GM12873 (cell line): ENCODE results near the gene SEC14L5.

Source experiments
- TF ChIP-seq, protein P1 (sequence below): IDR thresholded peaks from 2 replicates; pipeline ENCODE4 v1.5.1; 2012; ENCODE audit warnings: low read depth, mild to moderate bottlenecking, moderate library complexity, low read length, control low read depth; ENCODE audit not compliant: insufficient read depth; ENCODE audit errors: missing control alignments

The SEC14L5 gene

DNA sequence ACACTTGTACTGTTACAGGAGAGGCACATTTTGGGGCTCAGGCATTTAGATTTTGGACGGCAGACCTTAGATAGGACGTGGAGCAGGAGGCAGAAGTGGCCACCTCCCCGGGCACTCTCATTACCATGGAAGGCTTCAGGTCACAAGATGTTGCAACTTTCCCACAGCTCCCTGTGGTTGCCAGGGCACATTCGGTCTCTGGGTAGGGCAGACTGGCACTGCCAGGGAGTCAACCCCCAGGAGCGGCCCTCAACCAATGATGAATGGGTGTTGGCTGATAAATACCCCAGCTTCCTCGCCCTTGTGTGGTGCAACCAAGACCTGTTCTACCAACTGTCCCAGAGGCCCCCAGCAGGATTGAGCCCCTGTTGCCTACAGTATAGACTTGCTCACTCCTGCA lies 64.4 kb downstream of the SEC14L5 start:
- TF ChIP-seq, protein P1, sequence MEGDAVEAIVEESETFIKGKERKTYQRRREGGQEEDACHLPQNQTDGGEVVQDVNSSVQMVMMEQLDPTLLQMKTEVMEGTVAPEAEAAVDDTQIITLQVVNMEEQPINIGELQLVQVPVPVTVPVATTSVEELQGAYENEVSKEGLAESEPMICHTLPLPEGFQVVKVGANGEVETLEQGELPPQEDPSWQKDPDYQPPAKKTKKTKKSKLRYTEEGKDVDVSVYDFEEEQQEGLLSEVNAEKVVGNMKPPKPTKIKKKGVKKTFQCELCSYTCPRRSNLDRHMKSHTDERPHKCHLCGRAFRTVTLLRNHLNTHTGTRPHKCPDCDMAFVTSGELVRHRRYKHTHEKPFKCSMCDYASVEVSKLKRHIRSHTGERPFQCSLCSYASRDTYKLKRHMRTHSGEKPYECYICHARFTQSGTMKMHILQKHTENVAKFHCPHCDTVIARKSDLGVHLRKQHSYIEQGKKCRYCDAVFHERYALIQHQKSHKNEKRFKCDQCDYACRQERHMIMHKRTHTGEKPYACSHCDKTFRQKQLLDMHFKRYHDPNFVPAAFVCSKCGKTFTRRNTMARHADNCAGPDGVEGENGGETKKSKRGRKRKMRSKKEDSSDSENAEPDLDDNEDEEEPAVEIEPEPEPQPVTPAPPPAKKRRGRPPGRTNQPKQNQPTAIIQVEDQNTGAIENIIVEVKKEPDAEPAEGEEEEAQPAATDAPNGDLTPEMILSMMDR, result no peak

DNA sequence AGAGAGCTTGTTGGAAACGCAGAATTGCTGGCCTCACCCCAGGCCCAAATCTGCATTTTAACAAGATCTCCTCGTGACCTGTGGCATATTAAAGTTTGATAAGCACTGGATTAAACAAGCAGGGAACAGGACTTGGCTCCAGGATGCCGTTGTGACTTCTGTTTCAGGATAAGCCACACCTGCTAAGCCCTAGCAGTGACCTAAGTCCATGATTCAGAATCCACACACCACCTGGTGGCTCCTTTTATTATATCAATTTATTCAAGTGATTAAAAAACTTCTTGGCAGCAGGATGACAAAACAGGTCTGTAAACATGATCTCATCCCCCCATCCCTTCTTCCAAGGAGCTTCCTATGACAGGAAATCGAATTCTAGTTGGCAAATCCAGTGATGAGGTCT lies 66.5 kb downstream of the SEC14L5 start:
- TF ChIP-seq, protein P1, result no peak

DNA sequence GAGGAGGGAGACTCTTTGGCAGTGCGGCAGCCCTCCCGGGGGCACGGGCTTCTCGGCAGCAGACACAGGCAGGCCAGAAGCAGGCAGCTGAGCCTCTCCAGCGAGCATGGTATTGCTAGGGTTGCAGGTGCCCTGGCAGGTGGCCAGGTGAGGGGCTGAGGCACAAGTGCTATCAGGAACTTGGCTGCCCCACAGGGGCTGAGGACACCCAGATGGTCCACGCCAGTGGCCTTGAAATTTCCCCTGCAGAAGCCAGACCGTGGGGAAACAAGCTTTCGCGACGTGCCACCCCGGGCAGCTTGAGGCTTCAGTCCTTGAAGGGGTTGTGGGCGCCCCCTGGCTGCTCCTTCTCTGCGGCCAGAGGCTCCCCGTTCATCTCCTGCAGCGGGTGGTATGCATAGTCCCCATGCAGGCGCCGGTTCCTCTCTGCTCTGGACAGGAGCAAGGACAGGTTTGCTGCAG lies 67.1 kb downstream of the SEC14L5 start:
- TF ChIP-seq, protein P1, result peak; percentile 27

DNA sequence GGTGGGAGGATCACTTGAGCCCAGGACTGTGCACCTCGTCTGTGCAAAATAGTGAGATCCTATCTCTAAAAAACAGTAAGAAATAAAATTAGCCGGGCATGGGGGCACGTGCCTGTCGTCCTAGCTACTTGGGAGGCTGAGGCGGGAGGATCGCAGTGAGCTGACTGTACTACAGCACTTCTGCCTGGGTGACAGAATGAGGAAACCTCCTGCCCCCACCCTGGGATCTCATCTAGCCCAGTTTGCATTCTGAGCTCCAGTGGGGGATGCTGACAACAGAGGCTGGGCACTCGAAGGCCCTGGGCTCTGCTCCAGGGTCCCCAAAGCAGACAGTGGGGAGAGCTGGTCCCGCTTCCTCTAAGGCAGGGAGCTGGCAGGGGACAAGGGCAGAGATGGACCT lies 68.5 kb downstream of the SEC14L5 start:
- TF ChIP-seq, protein P1, result no peak

DNA sequence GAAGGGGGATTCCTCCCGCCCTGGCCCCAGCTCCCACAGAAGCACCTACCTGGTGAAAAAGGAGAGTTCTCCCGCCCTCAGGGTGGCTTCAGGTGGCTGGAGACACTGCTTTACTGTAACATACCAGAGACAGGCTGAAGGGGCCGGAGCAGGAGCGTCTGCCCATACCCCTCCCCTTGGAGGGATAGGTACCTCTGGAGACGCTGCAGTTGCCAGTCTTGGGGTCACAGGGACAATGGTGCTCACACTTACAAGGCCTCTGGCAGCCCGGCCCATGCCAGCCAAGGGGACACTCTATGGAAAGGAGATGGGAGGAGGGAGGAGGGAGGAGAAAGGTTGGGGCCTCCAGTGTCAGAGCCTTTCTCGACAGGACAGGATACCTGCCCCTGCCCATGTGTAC lies 69.0 kb downstream of the SEC14L5 start:
- TF ChIP-seq, protein P1, result no peak

DNA sequence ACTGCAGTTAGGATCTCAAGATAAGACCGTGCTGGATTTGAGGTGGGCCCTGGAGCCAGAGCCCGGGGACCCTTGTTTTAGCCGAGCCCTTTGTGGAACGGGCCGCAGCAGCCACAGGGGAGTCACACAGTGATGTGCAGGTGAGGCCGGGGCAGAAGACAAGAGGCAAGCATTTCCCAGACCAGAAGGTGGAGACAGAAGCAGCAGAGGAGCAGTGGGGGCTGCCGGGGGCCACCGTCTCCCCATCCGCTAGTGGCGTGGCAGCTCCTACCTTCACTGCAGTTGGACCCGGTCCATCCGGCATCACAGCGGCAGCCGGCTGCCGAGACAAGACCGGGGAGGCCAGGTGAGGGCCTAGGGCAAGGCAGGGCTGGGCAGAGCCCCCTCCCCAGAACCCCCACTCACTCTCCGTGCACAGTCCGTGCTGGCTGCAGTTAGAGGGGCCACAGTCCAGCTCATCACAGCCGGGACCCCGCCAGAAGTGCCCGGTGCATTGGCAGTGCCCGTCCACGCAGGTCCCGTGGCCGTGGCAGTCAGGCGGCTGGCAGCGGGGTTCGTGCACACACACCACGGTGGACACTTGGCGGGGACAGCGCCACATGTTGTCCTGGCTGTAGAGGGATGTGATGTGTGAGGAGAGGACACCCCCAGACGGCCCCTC lies 69.6 kb downstream of the SEC14L5 start:
- TF ChIP-seq, protein P1, result no peak

DNA sequence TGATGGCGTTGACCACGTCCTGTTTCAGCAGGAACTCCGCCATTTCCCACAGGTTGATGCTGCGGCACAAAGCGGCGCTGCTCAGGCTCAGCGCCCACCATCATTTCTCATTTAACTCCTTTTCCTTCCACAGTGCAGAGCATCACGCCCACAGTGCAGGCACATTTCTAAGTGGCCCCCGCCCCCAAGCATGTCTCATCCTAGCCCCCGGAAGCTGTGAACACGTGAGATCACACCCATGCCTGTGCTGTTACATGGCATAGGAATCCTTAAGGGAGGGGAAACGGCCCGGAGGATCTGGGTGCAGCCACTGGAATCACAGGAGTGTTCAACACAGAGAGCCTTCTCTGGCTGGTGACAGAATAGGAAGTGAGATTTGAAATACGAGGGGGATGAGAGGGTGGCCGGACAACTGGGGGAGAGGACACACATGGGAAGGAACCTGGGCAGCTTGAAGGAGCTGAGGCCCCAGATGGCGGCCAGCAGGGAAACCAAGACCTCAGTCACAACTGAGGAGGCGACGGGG lies 70.9 kb downstream of the SEC14L5 start:
- TF ChIP-seq, protein P1, result no peak
